Uterus (tissue), 4 donors: Measurements from ENCODE around the gene C2orf69. TPM values are rescaled to one million over a fixed set of nuclear protein-coding genes. Genes with fewer than 3 reads are reported as not detected.

ENCODE experiments used
- DNase-seq, 2 donors: peaks; one replicate each; pipeline ENCODE4 v3.0.0-alpha.2; 2019 to 2020
- H3K27ac ChIP-seq, 2 donors: fragments of 200-600 bp; sonication (generic); 1 replicate in 1 of 2; 2 replicates in 1 of 2; pipeline ENCODE4 v1.5.1; 2016 to 2018
- H3K27me3 ChIP-seq, 2 donors: fragments of 200-600 bp; sonication (generic); one replicate each; pipeline ENCODE4 v1.5.1; 2018 to 2019; ENCODE audit warnings: control low read depth in 1 of 2
- H3K36me3 ChIP-seq, 2 donors: fragments of 200-600 bp; sonication (generic); one replicate each; pipeline ENCODE4 v1.5.1; 2019; ENCODE audit warnings: control low read depth in 1 of 2
- H3K4me1 ChIP-seq, 2 donors: fragments of 200-600 bp; sonication (generic); one replicate each; pipeline ENCODE4 v1.5.1; 2018 to 2019; ENCODE audit warnings: control low read depth in 1 of 2
- H3K4me3 ChIP-seq, 2 donors: fragments of 200-600 bp; sonication (generic); 1 replicate in 1 of 2; 2 replicates in 1 of 2; pipeline ENCODE4 v1.5.1; 2018 to 2019; ENCODE audit warnings: mild to moderate bottlenecking in 1 of 2
- H3K9me3 ChIP-seq, 2 donors: fragments of 200-600 bp; sonication (generic); one replicate each; pipeline ENCODE4 v1.5.1; 2019; ENCODE audit warnings: control low read depth in 1 of 2
- CTCF ChIP-seq, 4 experiments: fragments of 200-600 bp in 2 of 4; fragments of 450-650 bp in 2 of 4; sonication (generic) in 2 of 4; IDR thresholded peaks; one replicate each; pipeline ENCODE4 v1.5.1; 2016 to 2019; ENCODE audit warnings: antibody characterized with exemption in 4 of 4, mild to moderate bottlenecking in 2 of 4, moderate library complexity in 1 of 4
- POLR2A ChIP-seq, 2 donors: fragments of 450-650 bp; IDR thresholded peaks; one replicate each; pipeline ENCODE4 v1.6.1; 2016; ENCODE audit warnings: antibody characterized with exemption in 2 of 2, mild to moderate bottlenecking in 1 of 2, moderate library complexity in 1 of 2
- intact Hi-C: fragments of 100-400 bp; cut with DNase I; formaldehyde crosslinking; loops from one replicate; pipeline ENCODE4 v1.15.1; 2023; ENCODE audit warnings: low total_unique reads
- total RNA-seq, 4 donors: library from RNA; depleted of rRNA in 3 of 4; stranded (reverse); fragments of >200 nt in 3 of 4; gene quantifications; one replicate each; pipeline versions ENCODE4 v1.1.0 to v1.2.4, GENCODE V29; 2014 to 2023
- donor health status: DM: yes; HTN: yes; CAD: no.

Gene C2orf69
- total RNA-seq, 4 donors from 2014 or later = 9.4 to 19.4 (median 16.5) TPM

- Histone ChIP-seq H3K4me1 (no peaks in the 10 kb centered on the region), H3K9me3 (no peaks in the 10 kb centered on the region), H3K4me3 (no peak overlapping the region), H3K36me3 (no peaks in the 10 kb centered on the region), H3K27me3 (no peaks in the 10 kb centered on the region), H3K27ac (no peak overlapping the region)
- TF ChIP-seq POLR2A (IDR thresholded peaks at IDR 0.05) = no peak
- no peak for TF ChIP-seq CTCF (IDR thresholded peaks at IDR 0.05)
- no peak for DNase-seq
- intact Hi-C loops = no loop called here
These were observed 28.4 kb upstream of the C2orf69 start for GRCh38 chr2:199882667-199883066.

GRCh38 chr2:199883474-199884212 lies 27.4 kb upstream of the C2orf69 start:
- intact Hi-C loops = no loop called here
- Histone ChIP-seq H3K4me3 (no peak overlapping the region), H3K27me3 (no peaks in the 10 kb centered on the region), H3K36me3 (no peaks in the 10 kb centered on the region), H3K9me3 (no peaks in the 10 kb centered on the region), H3K4me1 (no peaks in the 10 kb centered on the region), H3K27ac (no peak overlapping the region)
- DNase-seq = no peak
- TF ChIP-seq CTCF (IDR thresholded peaks at IDR 0.05) (no peak), POLR2A (IDR thresholded peaks at IDR 0.05) (no peak)

- intact Hi-C loops = no loop called here
- Histone ChIP-seq H3K27ac (no peak overlapping the region), H3K9me3 (no peaks in the 10 kb centered on the region), H3K4me1 (no peaks in the 10 kb centered on the region), H3K36me3 (no peaks in the 10 kb centered on the region), H3K27me3 (no peaks in the 10 kb centered on the region), H3K4me3 (no peak overlapping the region)
- TF ChIP-seq POLR2A (IDR thresholded peaks at IDR 0.05) (no peak), CTCF (IDR thresholded peaks at IDR 0.05) (no peak)
- DNase-seq = no peak
These were observed 15.7 kb upstream of the C2orf69 start for GRCh38 chr2:199895406-199895805.

- H3K27ac ChIP-seq = no peak overlapping the region
- DNase-seq = no peak
- no peaks in the 10 kb centered on the region for H3K4me1 ChIP-seq
- intact Hi-C loops = no loop called here
- no peak overlapping the region for H3K4me3 ChIP-seq
- no peaks in the 10 kb centered on the region for H3K27me3 ChIP-seq
- no peaks in the 10 kb centered on the region for H3K9me3 ChIP-seq
- TF ChIP-seq CTCF (IDR thresholded peaks at IDR 0.05) = no peak
- no peak for TF ChIP-seq POLR2A (IDR thresholded peaks at IDR 0.05)
- no peaks in the 10 kb centered on the region for H3K36me3 ChIP-seq
These were observed 14.5 kb upstream of the C2orf69 start for GRCh38 chr2:199896617-199897016.

- Histone ChIP-seq H3K9me3 (no peaks in the 10 kb centered on the region), H3K4me1 (no peaks in the 10 kb centered on the region), H3K4me3 (no peak overlapping the region), H3K27me3 (no peaks in the 10 kb centered on the region), H3K27ac (no peak overlapping the region), H3K36me3 (no peaks in the 10 kb centered on the region)
- DNase-seq = no peak
- intact Hi-C loops = no loop called here
- TF ChIP-seq CTCF (IDR thresholded peaks at IDR 0.05) (no peak), POLR2A (IDR thresholded peaks at IDR 0.05) (no peak)
These were observed 9.2 kb upstream of the C2orf69 start for GRCh38 chr2:199901942-199902341.
